H1 (cell line): ENCODE data around the gene MAD2L1BP. TPM values are rescaled to one million over a fixed set of nuclear protein-coding genes. Genes with fewer than 3 reads are reported as not detected.

Source experiments
- CTCF ChIA-PET: fragments of 300-600 bp; sonication (Branson Sonifier 250); formaldehyde crosslinking; loops from one replicate; lab custom pipeline; 2021; ENCODE audit not compliant: partially characterized antibody; lab: Charles Lee
- POLR2A ChIA-PET: fragments of 300-600 bp; sonication (Branson Sonifier 250); formaldehyde crosslinking; loops from one replicate; lab custom pipeline; 2021; ENCODE audit warnings: inconsistent platforms; ENCODE audit not compliant: partially characterized antibody; lab: Charles Lee
- DNase-seq, 2 experiments: peaks; one replicate each; pipeline versions ENCODE4 v3.0.0 to v3.0.0-alpha.2; 2010 to 2022; ENCODE audit warnings: low spot score in 2 of 2, low read depth in 1 of 2, mixed read lengths in 1 of 2
- FAIRE-seq: peaks from 2 replicates; lab custom pipeline; 2011; peaks lifted over from hg19 to GRCh38; lab: Jason Lieb, UNC
- H2AFZ ChIP-seq: 2 replicates; pipeline ENCODE4 v1.8.1; 2012; ENCODE audit warnings: low read length, inconsistent platforms
- H2AK5ac ChIP-seq: 2 replicates; pipeline ENCODE4 v1.6.1; 2013; ENCODE audit warnings: low read depth, low read length
- H2BK120ac ChIP-seq: replicated peaks from 2 replicates; pipeline ENCODE3; 2013; ENCODE audit warnings: low read depth, low read length, inconsistent platforms
- H2BK12ac ChIP-seq: 2 replicates; pipeline ENCODE4 v1.6.1; 2013; ENCODE audit warnings: low read depth, low read length
- H2BK15ac ChIP-seq: 2 replicates; pipeline ENCODE4 v1.6.1; 2013; ENCODE audit warnings: low read length
- H2BK20ac ChIP-seq: 2 replicates; pipeline ENCODE4 v1.6.1; 2013; ENCODE audit warnings: low read length
- H2BK5ac ChIP-seq: 2 replicates; pipeline ENCODE4 v1.6.1; 2013; ENCODE audit warnings: low read depth, low read length
- H3K14ac ChIP-seq: 2 replicates; pipeline ENCODE4 v1.6.1; 2013; ENCODE audit warnings: inconsistent platforms; ENCODE audit not compliant: insufficient read length
- H3K18ac ChIP-seq: 2 replicates; pipeline ENCODE4 v1.6.1; 2013; ENCODE audit warnings: low read length; ENCODE audit errors: extremely low read depth
- H3K23ac ChIP-seq: 2 replicates; pipeline ENCODE4 v1.6.1; 2013; ENCODE audit warnings: inconsistent platforms; ENCODE audit not compliant: insufficient read length
- H3K23me2 ChIP-seq: 2 replicates; pipeline ENCODE4 v1.6.1; 2013; ENCODE audit warnings: low read depth, low read length
- H3K27ac ChIP-seq: 2 replicates; pipeline ENCODE4 v1.6.1; 2011; ENCODE audit warnings: low read depth, low read length, inconsistent platforms
- H3K27me3 ChIP-seq, 4 experiments: replicated peaks in 1 of 4; 1 replicate in 1 of 4; 2 replicates in 3 of 4; pipeline versions ENCODE4 v1.6.1 to v1.8.1; 2011 to 2013; ENCODE audit warnings: low read length in 3 of 4, mild to moderate bottlenecking in 3 of 4, inconsistent platforms in 2 of 4, mixed read lengths in 2 of 4, moderate library complexity in 1 of 4; ENCODE audit not compliant: control insufficient read depth in 3 of 4, insufficient read depth in 3 of 4; ENCODE audit errors: extremely low read depth in 1 of 4
- H3K36me3 ChIP-seq, 4 experiments: 2 replicates each; pipeline versions ENCODE4 v1.6.1 to v1.8.1; 2011 to 2013; ENCODE audit warnings: mild to moderate bottlenecking in 4 of 4, low read length in 3 of 4, moderate library complexity in 2 of 4, control low read depth in 1 of 4, inconsistent platforms in 1 of 4; ENCODE audit not compliant: insufficient read depth in 4 of 4, control insufficient read depth in 2 of 4
- H3K4ac ChIP-seq: replicated peaks from 2 replicates; pipeline ENCODE3; 2013; ENCODE audit warnings: low read length, low read depth, mixed read lengths, inconsistent platforms; ENCODE audit not compliant: insufficient read length
- H3K4me1 ChIP-seq, 4 experiments: replicated peaks in 1 of 4; 1 replicate in 1 of 4; 2 replicates in 3 of 4; pipeline versions ENCODE4 v1.6.1 to v1.8.1; 2011 to 2013; ENCODE audit warnings: low read length in 3 of 4, inconsistent platforms in 2 of 4, mixed read lengths in 1 of 4; ENCODE audit not compliant: insufficient read depth in 4 of 4, control insufficient read depth in 3 of 4
- H3K4me2 ChIP-seq, 2 experiments: 2 replicates each; pipeline versions ENCODE4 v1.6.1 to v1.8.1; 2011 to 2013; ENCODE audit warnings: low read depth in 2 of 2, low read length in 2 of 2, control low read depth in 1 of 2, inconsistent platforms in 1 of 2, mild to moderate bottlenecking in 1 of 2; ENCODE audit not compliant: insufficient read depth in 1 of 2
- H3K4me3 ChIP-seq, 4 experiments: fragments of 200-600, 300-600 bp in 1 of 4; sonication (generic), shearing (Covaris generic), sonication (Bioruptor Twin) in 1 of 4; 2 replicates each; pipeline versions ENCODE4 v1.5.1 to v1.8.1; 2011 to 2016; ENCODE audit warnings: low read length in 4 of 4, low read depth in 3 of 4, control low read depth in 2 of 4, inconsistent platforms in 2 of 4, mild to moderate bottlenecking in 2 of 4, mixed read lengths in 1 of 4, moderate library complexity in 1 of 4; ENCODE audit not compliant: insufficient read depth in 2 of 4; ENCODE audit errors: extremely low read depth in 1 of 4
- H3K56ac ChIP-seq: replicated peaks from 2 replicates; pipeline ENCODE3; 2013; ENCODE audit warnings: low read depth, mild to moderate bottlenecking, mixed read lengths, low read length, inconsistent platforms; ENCODE audit not compliant: insufficient read length
- H3K79me1 ChIP-seq: 2 replicates; pipeline ENCODE4 v1.6.1; 2013; ENCODE audit warnings: low read depth, low read length, control low read depth
- H3K79me2 ChIP-seq, 2 experiments: 2 replicates each; pipeline versions ENCODE4 v1.6.1 to v1.8.1; 2012 to 2013; ENCODE audit warnings: low read length in 2 of 2, mild to moderate bottlenecking in 2 of 2, inconsistent platforms in 1 of 2; ENCODE audit not compliant: insufficient read depth in 2 of 2, control insufficient read depth in 1 of 2
- H3K9ac ChIP-seq, 4 experiments: replicated peaks in 1 of 4; 1 replicate in 1 of 4; 2 replicates in 3 of 4; pipeline versions ENCODE4 v1.6.1 to v1.8.1; 2011 to 2013; ENCODE audit warnings: low read depth in 3 of 4, low read length in 3 of 4, control low read depth in 2 of 4, mild to moderate bottlenecking in 2 of 4, moderate library complexity in 2 of 4, inconsistent platforms in 1 of 4; ENCODE audit errors: extremely low read depth in 1 of 4
- H3K9me3 ChIP-seq, 2 experiments: 2 replicates each; pipeline versions ENCODE4 v1.6.1 to v1.8.1; 2012 to 2013; ENCODE audit warnings: mild to moderate bottlenecking in 2 of 2, moderate library complexity in 2 of 2, control low read depth in 1 of 2, inconsistent platforms in 1 of 2, low read depth in 1 of 2, low read length in 1 of 2, mixed read lengths in 1 of 2; ENCODE audit not compliant: insufficient read depth in 2 of 2
- H4K20me1 ChIP-seq, 2 experiments: replicated peaks in 1 of 2; 2 replicates each; pipeline versions ENCODE3 to v1.8.1; 2011 to 2013; ENCODE audit warnings: inconsistent platforms in 2 of 2, low read length in 2 of 2, mild to moderate bottlenecking in 1 of 2; ENCODE audit not compliant: insufficient read depth in 2 of 2, control insufficient read depth in 1 of 2
- H4K5ac ChIP-seq: 2 replicates; pipeline ENCODE4 v1.6.1; 2013; ENCODE audit warnings: low read length, low read depth, mixed read lengths, inconsistent platforms; ENCODE audit not compliant: insufficient read length
- H4K8ac ChIP-seq: 2 replicates; pipeline ENCODE4 v1.8.0; 2013; ENCODE audit warnings: mild to moderate bottlenecking, moderate library complexity, low read length, inconsistent platforms; ENCODE audit not compliant: insufficient read depth; ENCODE audit errors: extremely low read depth
- H4K91ac ChIP-seq: replicated peaks from 2 replicates; pipeline ENCODE3; 2013; ENCODE audit warnings: low read length, mixed read lengths, inconsistent platforms; ENCODE audit not compliant: insufficient read length
- EZH2 ChIP-seq: fragments of 200-600 bp; sonication (generic); IDR thresholded peaks from 2 replicates; pipeline ENCODE4 v1.7.1; 2012; ENCODE audit warnings: low read depth, mild to moderate bottlenecking, moderate library complexity, low read length, inconsistent platforms; ENCODE audit not compliant: severe bottlenecking
- FOSL1 ChIP-seq: IDR thresholded peaks from 2 replicates; pipeline ENCODE4 v1.6.1; 2011; ENCODE audit warnings: mild to moderate bottlenecking, low read depth, low read length, moderate library complexity; ENCODE audit not compliant: insufficient read depth
- HDAC2 ChIP-seq, 2 experiments: fragments of 300-600 bp in 1 of 2; sonication (generic) in 1 of 2; IDR thresholded peaks; 2 replicates each; pipeline ENCODE4 v1.6.1; 2011 to 2012; ENCODE audit warnings: low read depth in 2 of 2, low read length in 2 of 2, mild to moderate bottlenecking in 2 of 2, moderate library complexity in 2 of 2, borderline replicate concordance in 1 of 2, inconsistent platforms in 1 of 2
- HDAC6 ChIP-seq: IDR thresholded peaks from one replicate; pipeline ENCODE4 v1.7.1; 2012; ENCODE audit warnings: low read depth, mild to moderate bottlenecking, inconsistent platforms, low read length, moderate library complexity
- JUND ChIP-seq: IDR thresholded peaks from 2 replicates; pipeline ENCODE4 v1.6.1; 2011; ENCODE audit warnings: mild to moderate bottlenecking, improper control_type of control experiment, low read length
- MAX ChIP-seq: IDR thresholded peaks from 2 replicates; pipeline ENCODE4 v1.6.1; 2012; ENCODE audit warnings: inconsistent platforms
- TAF1 ChIP-seq: IDR thresholded peaks from 2 replicates; pipeline ENCODE4 v1.6.1; 2011; ENCODE audit warnings: mild to moderate bottlenecking, low read depth, low read length
- TBP ChIP-seq: IDR thresholded peaks from 2 replicates; pipeline ENCODE4 v1.6.1; 2011; ENCODE audit warnings: low read depth, low read length, improper control_type of control experiment
- YY1 ChIP-seq: IDR thresholded peaks from 2 replicates; pipeline ENCODE4 v1.6.1; 2011; ENCODE audit warnings: low read depth, mild to moderate bottlenecking, low read length
- WGBS, 2 experiments: shearing (Covaris generic) in 1 of 2; methylation state at CpG; one replicate each; pipeline versions ENCODE4 v1.1.6 to v1.1.7; 2013 to 2015; ENCODE audit warnings: low lambda C conversion rate in 2 of 2, mixed read lengths in 2 of 2, inconsistent platforms in 1 of 2, low coverage in 1 of 2, missing lambda C conversion rate in 1 of 2; ENCODE audit not compliant: insufficient replicate concordance in 2 of 2, insufficient coverage in 1 of 2, insufficient read length in 1 of 2; ENCODE audit errors: extremely low coverage in 1 of 2, missing lambda C conversion rate in 1 of 2; 5-methylcytosine and 5-hydroxymethylcytosine counted together
- polyA plus RNA-seq, 7 experiments: library from polyadenylated mRNA; depleted of rRNA in 3 of 7; stranded (reverse) in 5 of 7; unstranded in 2 of 7; fragments of >200 nt in 5 of 7; fragments of 200-250 nt in 2 of 7; gene quantifications; 1 replicate in 5 of 7; 2 replicates in 1 of 7; 4 replicates in 1 of 7; pipeline versions ENCODE4 v1.2.1 to v1.2.3, GENCODE V29; 2011 to 2013; ENCODE audit warnings: missing spikeins in 2 of 7, mixed read lengths in 2 of 7
- total RNA-seq: library from RNA; stranded (reverse); fragmentation: NEBNext Ultra II Directional; extraction: Animal tissue kit (Norgen Biotek cat#: 25700); gene quantifications from 2 replicates; pipeline ENCODE4 v1.2.1, GENCODE V29; 2021

MAD2L1BP gene
- total and polyA plus RNA-seq, 2 of the 8 experiments (the other 6 are each of a cell fraction or from before 2014, with no cell fraction given), result 35.5 to 70.0 TPM

- H3K9me3 ChIP-seq, result no peaks in the 10 kb centered on the region
- no peak overlapping the region for H2BK120ac ChIP-seq
- H3K79me2 ChIP-seq, result no peaks in the 10 kb centered on the region
- H3K4me1 ChIP-seq, result peaks cover 5 to 27% (median 22%) of the 10 kb centered on the region in 4 experiments
- no peaks in the 10 kb centered on the region for H3K79me1 ChIP-seq
- H4K5ac ChIP-seq, result no peak overlapping the region
- peaks cover 3% of the 10 kb centered on the region; the same call in 1 of the 2 replicates for H3K23me2 ChIP-seq
- H2BK20ac ChIP-seq, result no peak overlapping the region; the same call in 1 of the 2 replicates
- 0 out of 7 replicates have a peak overlapping the region, but pooled peaks of 2 of the 4 experiments have one; percentile 16 to 25 for H3K9ac ChIP-seq
- H2AK5ac ChIP-seq, result no peak overlapping the region
- H3K23ac ChIP-seq, result no peak overlapping the region
- H3K56ac ChIP-seq, result no peak overlapping the region
- H3K4me3 ChIP-seq, result peak overlapping the region in 3 of 4 experiments; percentile 11 to 48 (median 23); a peak in 4 of 8 replicates
- H4K91ac ChIP-seq, result no peak overlapping the region
- H3K36me3 ChIP-seq, result peaks cover 7 to 14% (median 10%) of the 10 kb centered on the region in 4 experiments; a peak in 4 of 8 replicates
- peak overlapping the region; percentile 72 for H3K18ac ChIP-seq
- H2AFZ ChIP-seq, result no peak overlapping the region
- ChIA-PET POLR2A (interaction anchor here (0.6 to 10.0 kb wide), 33 partner anchors 10 to 579 kb away, joined by 3 to 85 read pairs (median 5); partner anchors contain the start of genes GTPBP2, HSP90AB1, MAD2L1BP and MRPS18A), CTCF (interaction anchor here (0.6 to 12.6 kb wide), 71 partner anchors 10 to 599 kb away, joined by 3 to 146 read pairs (median 5); partner anchors contain the start of genes RSPH9 and VEGFA)
- H3K4ac ChIP-seq, result no peak overlapping the region
- H3K14ac ChIP-seq, result no peak overlapping the region
- 0 out of 2 replicates have a peak overlapping the region, but pooled peaks have one; percentile 8 for H2BK5ac ChIP-seq
- FAIRE-seq (peak; percentile 60), DNase-seq (peak; percentile 68 to 97)
- H2BK15ac ChIP-seq, result no peak overlapping the region
- 23% methylated on average over 8 of the region's 16 CpGs; no CpG with 5 or more reads in 1 of the 2 experiments for WGBS, 2 experiments
- H3K27me3 ChIP-seq, result no peaks in the 10 kb centered on the region; a peak in 2 of 7 replicates
- peak overlapping the region; percentile 58 to 85 for H3K4me2 ChIP-seq
- no peak overlapping the region for H4K8ac ChIP-seq
- H3K27ac ChIP-seq, result no peak overlapping the region
- peaks cover 0 to 2% of the 10 kb centered on the region in 2 experiments for H4K20me1 ChIP-seq
- no peak overlapping the region; the same call in 1 of the 2 replicates for H2BK12ac ChIP-seq
- TF ChIP-seq JUND (0 out of 2 replicates have a peak, but pooled peaks have one; percentile 11), FOSL1 (no peak), YY1 (peak; percentile 44; the same call in 1 of the 2 replicates), TAF1 (0 out of 2 replicates have a peak, but pooled peaks have one; percentile 14), TBP (no peak), HDAC2 (IDR thresholded peaks at IDR 0.05; ENCODE audit: borderline replicate concordance in 1 of 2, low read depth in 2 of 2, low read length in 2 of 2) (no peak), MAX (no peak), EZH2 (no peak), HDAC6 (no peak)
Observed at GRCh38 chr6:43667245-43668150, 31.9 kb downstream of the MAD2L1BP start.
